SKM-1 treated with dmso at 0.1 percent for 144 hours (cell line): ENCODE data around the gene C12orf50.
A peak's percentile ranks its signal among the peaks of the same experiment; 100 is the strongest.
"Not testable (repeated sequence)": the region's sequence is repeated elsewhere in the genome, so short reads cannot be mapped to it uniquely, and the experiment has no call there.

Experiments
- DNase-seq: peaks from one replicate; lab custom pipeline; 2025; ENCODE audit not compliant: unreplicated experiment; lab: John Stamatoyannopoulos, UW

Gene C12orf50

DNA sequence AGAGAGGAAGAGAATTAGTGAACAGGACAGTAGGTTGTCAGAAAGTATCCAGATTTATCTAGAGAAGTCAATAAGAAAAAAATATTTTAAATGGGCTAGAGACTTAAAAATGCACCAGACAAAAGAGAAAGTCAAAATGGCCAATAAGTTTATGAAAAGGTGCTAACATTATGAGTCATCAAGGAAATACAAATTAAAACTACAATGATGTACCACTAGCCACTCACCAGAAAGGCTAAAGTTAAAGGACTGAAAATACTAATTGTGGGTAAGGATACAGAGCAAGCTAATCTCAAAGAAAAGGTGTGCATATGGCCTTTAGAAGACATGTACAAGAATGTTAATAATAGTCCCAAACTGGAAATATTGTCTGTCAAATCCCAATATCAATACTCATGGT lies 37.7 kb downstream of the C12orf50 start:
- DNase-seq = no peak

GRCh38 chr12:87988534-87988933 lies 40.7 kb downstream of the C12orf50 start:
- DNase-seq = no peak

DNA sequence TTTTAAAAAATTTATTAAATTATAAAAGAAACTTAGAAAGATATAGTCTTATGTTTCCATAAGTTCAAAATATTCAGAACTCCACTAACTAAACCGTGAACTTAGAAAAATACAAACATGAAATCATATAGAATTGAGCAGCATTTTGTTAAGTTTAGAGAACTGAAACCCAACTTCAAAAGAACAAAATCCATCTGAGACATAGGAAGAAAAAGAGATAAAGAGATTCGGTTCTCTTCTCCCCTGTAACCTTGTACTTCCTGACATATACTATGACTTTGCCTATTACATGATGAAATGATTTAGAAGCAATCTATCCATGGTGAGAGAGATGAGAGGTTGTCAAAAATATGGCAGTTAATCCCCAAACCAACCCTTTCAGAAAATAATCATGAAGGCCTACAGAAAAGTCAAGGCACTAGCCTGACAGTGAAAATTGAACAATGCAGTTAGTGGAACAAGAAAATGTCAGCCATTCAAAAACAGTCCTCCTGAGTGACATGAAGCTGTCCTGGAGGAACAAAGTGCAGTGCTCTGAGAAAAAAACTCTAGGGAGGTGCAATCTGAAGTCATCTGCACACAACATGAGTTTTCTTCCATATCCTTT lies 44.0 kb downstream of the C12orf50 start:
- DNase-seq = no peak

- DNase-seq = no peak
These were observed 47.0 kb downstream of the C12orf50 start for GRCh38 chr12:87982208-87982607.

GRCh38 chr12:87981495-87981894 lies 47.7 kb downstream of the C12orf50 start:
- DNase-seq = no peak

- no peak for DNase-seq
These were observed 53.3 kb downstream of the C12orf50 start for GRCh38 chr12:87975879-87976278.

DNA sequence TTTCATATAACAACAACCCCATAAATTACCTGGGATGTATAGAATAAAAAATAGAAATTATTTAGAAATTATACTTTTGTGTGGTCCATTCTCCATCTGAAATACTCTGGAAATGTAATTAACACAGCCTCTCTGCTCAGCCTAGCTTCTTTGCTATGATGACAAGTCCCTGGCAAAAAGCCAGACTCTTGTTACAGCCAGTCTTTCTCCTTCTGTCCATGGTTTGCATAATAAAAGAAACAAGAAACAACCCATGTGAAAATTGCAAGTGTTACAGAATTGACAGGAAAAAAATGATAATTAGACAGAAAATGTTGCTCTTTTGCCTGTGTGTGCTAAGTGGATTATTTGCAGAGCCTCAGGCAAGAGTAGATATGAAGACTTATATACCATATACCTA lies 61.3 kb downstream of the C12orf50 start:
- DNase-seq = no peak

DNA sequence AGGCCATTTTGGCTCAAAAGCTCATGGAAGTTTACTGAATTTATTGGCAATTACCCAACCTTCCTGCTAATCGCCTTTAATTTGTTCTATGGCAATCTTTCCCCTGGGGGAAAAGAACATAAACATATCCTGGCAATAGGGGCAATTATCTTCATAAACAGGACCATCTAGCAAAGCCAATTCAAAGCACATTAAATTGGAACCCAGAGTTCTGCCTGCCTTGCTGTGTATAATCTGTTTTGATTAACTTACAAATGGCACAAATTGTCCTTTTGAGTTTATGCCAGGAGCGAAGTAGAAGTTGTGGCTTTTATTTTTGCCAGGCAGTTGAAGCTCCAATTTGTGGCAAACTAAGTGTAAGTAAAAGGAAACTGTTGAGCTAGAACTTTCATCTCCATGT lies 68.6 kb downstream of the C12orf50 start:
- DNase-seq = no peak

DNA sequence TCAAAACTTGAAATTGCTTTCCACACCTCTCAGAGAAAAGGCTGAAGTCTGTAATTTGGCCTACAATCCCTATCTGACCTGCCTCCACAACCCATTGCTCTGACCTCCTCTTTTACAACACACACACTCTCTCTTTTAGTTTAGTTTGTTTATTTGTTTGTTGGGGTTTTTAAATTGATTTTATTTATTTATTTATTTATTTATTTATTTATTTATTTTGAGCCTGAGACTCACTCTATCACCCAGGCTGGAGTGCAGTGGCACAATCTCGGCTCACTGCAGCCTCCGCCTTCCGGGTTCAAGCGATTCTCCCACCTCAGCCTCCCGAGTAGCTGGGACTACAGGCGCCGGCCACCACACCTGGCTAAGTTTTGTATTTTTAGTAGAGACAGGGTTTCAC lies 75.2 kb downstream of the C12orf50 start:
- not testable (repeated sequence) for DNase-seq

- DNase-seq = peak; percentile 6
These were observed 75.8 kb downstream of the C12orf50 start for GRCh38 chr12:87953256-87953860.

DNA sequence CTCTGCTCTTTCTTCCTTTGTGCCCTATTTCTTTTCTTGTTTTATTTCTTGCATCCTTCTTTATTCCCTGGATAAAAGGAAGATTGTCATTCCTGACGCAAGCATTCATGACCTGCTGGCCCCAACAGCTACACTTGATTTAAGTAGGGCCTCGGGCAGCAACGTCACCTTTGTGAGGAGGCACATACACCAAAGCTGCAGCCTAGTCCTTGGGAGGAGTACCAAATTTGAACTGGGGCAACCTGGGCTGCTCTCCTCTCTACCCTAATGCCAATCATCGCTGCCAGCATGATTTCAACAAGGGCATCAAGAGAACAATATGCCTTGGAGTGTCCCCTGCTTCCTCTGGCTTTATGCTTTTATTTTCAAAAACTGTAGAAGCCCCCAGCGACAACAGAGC lies 76.4 kb downstream of the C12orf50 start:
- DNase-seq = no peak

DNA sequence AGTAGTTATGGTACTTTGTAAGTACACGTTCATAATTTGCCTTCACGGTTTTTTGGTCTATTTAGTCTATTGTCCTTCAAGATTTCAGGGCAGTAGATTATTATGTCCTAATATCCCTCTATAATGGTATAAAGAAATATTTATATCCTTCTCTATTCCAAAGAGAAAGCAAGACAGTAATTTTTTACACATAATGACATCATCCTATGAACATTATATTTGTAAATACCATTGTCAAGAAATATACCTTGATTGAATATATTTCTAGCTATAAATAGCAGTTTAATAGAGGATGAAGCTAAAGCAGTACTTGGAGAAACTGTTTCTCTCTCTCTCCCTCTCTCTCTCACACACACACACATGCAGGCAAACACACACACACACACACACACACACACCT lies 77.0 kb downstream of the C12orf50 start:
- no peak for DNase-seq

GRCh38 chr12:87943762-87944161 lies 85.4 kb downstream of the C12orf50 start:
- DNase-seq = no peak

DNA sequence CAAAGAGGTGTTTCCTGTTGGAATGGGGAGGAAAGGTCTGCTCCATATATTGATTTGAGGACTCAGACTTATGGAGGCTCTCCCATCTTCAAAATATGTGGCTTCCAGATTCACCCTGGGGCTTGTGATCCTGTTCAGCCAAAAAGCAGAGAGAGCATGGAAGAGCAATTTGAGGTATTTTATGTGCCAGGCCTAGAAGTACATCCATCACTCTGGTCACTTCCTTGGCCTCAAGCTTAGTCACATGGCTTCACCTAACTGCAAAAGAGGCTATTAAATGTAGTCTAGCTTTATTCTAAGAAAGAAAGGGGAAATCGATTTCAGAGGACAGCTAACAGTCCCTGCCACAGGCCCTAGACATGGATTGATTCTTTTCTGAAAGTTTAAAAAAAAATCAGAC lies 86.2 kb downstream of the C12orf50 start:
- no peak for DNase-seq

GRCh38 chr12:87939182-87939581 lies 90.0 kb downstream of the C12orf50 start:
- DNase-seq = no peak

DNA sequence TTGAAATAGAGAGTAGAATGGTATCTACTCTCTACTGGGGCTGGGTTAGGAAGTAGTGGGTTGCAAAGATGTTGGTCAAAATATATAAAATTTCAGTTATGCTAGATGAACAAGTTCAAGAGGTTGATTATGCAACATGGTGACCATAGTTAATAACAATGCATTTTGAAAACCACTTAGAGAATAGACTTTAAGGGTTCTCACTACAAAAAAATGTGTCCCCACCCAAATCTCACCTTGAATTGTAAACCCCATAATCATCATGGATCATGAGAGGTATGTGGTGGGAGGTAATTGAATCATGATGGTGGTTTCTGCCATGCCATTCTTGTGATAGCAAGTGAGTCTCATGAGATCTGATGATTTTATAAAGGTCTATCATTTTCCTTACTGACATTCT lies 94.0 kb downstream of the C12orf50 start:
- DNase-seq = no peak

DNA sequence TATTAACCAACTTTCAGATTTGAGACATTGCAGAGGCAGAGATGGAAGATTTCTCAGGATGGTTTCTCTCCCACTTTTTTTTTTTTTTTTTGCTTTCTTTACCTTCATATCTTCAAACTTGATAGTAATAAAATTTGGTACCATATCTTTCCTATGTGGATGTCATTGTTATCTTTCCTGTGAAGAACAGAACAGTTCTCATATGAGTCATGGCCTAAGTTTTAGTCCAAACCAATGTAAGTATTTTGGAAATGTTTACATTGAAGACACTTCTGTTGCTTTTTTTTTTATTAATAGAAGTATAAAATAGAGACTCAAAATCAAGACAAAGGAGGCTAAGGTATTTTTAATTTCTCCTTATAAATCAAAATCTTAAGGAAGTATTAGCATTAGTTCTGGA lies 95.2 kb downstream of the C12orf50 start:
- no peak for DNase-seq

GRCh38 chr12:87931812-87932211 lies 97.4 kb downstream of the C12orf50 start:
- no peak for DNase-seq

DNA sequence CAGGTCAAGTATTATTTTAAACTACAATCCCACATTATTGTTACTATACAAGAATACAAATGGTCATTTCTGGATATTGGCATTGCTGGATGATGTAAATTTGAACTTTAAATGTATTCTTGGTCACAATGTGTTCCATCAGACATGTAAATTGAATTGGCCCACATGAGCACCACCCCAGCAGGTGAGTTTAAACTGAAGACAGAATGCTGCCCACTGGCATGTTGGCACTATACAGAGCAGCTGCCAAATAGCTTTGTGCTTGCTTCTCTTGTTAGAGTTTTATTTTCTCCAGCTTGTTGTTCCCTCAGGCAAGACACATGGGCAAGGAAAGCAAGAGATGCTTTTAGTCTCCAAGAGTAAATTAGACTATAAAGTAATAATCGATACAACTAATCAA lies 98.6 kb downstream of the C12orf50 start:
- DNase-seq = no peak
